K562 (cell line): ENCODE measurements around the gene TECPR1. TPM values are rescaled to one million over a fixed set of nuclear protein-coding genes. Genes with fewer than 3 reads are reported as not detected.
A peak's percentile ranks its signal among the peaks of the same experiment; 100 is the strongest.

Experiments used
- ATAC-seq: fragments of 200-7000 bp; cut with Tn5 transposase; 3 replicates; pipeline ENCODE4 v1.9.1; 2020; ENCODE audit warnings: moderate library complexity
- BruUV-seq: library from RNA; stranded (reverse); fragments of 400-500 nt; replicated peaks from 2 replicates; lab custom pipeline; 2021; lab: Mats Ljungman, UMichigan
- CTCF ChIA-PET: fragments of 300-600 bp; formaldehyde crosslinking; extraction: SDS; loops from one replicate; lab custom pipeline; 2021; ENCODE audit warnings: low intra/inter-chr PET ratio; lab: Yijun Ruan, JAX
- POLR2A ChIA-PET: fragments of 300-600, 350-650 bp; sonication (Branson Sonifier 250); formaldehyde crosslinking; extraction: SDS; loops from one replicate; lab custom pipeline; 2021; ENCODE audit warnings: antibody characterized with exemption, inconsistent platforms; lab: Yijun Ruan, JAX
- DNase-seq, 4 experiments: peaks; one replicate each; pipeline versions ENCODE4 v3.0.0 to v3.0.0-alpha.2; 2011 to 2018; ENCODE audit warnings: low spot score in 3 of 4, mixed read lengths in 3 of 4; ENCODE audit errors: extremely low read depth in 1 of 4
- FAIRE-seq: peaks from 2 replicates; lab custom pipeline; 2011; peaks lifted over from hg19 to GRCh38; lab: Jason Lieb, UNC
- H2AFZ ChIP-seq: 2 replicates; pipeline ENCODE4 v1.6.0; 2011; ENCODE audit warnings: low read depth, low read length, control low read depth, inconsistent platforms
- H3K27ac ChIP-seq: fragments of 200-600 bp; 3 replicates; pipeline ENCODE4 v1.8.0; 2011; ENCODE audit warnings: low read depth, mild to moderate bottlenecking, control low read depth, inconsistent platforms, low read length, moderate library complexity, mixed read lengths; ENCODE audit errors: extremely low read depth
- H3K27me3 ChIP-seq, 2 experiments: fragments of 300-600 bp in 1 of 2; 2 replicates in 1 of 2; 3 replicates in 1 of 2; pipeline versions ENCODE4 v1.6.0 to v1.8.0; 2011; ENCODE audit warnings: inconsistent platforms in 2 of 2, low read length in 2 of 2, mild to moderate bottlenecking in 1 of 2, mixed read lengths in 1 of 2, moderate library complexity in 1 of 2; ENCODE audit not compliant: control insufficient read depth in 2 of 2, insufficient read depth in 2 of 2
- H3K36me3 ChIP-seq: fragments of 300-600 bp; 3 replicates; pipeline ENCODE4 v1.8.0; 2011; ENCODE audit warnings: mild to moderate bottlenecking, low read length, inconsistent platforms; ENCODE audit not compliant: control insufficient read depth, insufficient read depth
- H3K4me1 ChIP-seq, 2 experiments: fragments of 200-600 bp in 1 of 2; replicated peaks in 1 of 2; 2 replicates in 1 of 2; 3 replicates in 1 of 2; pipeline versions ENCODE4 v1.5.1 to v1.8.0; 2011; ENCODE audit warnings: inconsistent platforms in 2 of 2, low read length in 2 of 2, mild to moderate bottlenecking in 1 of 2, mixed read lengths in 1 of 2, moderate library complexity in 1 of 2; ENCODE audit not compliant: control insufficient read depth in 2 of 2, insufficient read depth in 2 of 2
- H3K4me2 ChIP-seq: 2 replicates; pipeline ENCODE4 v1.6.1; 2011; ENCODE audit warnings: low read length, control low read depth, inconsistent platforms, mixed read lengths; ENCODE audit not compliant: insufficient read depth
- H3K4me3 ChIP-seq: fragments of 200-600 bp; sonication (generic), shearing (Covaris generic); 2 replicates; pipeline ENCODE4 v1.5.1; 2016; ENCODE audit warnings: control low read depth, inconsistent platforms
- H3K79me2 ChIP-seq: fragments of 200-600 bp; 3 replicates; pipeline ENCODE4 v1.8.0; 2011; ENCODE audit warnings: low read length, inconsistent platforms; ENCODE audit not compliant: control insufficient read depth, insufficient read depth
- H3K9ac ChIP-seq, 2 experiments: 2 replicates each; pipeline versions ENCODE4 v1.6.0 to v1.6.1; 2011; ENCODE audit warnings: low read depth in 2 of 2, low read length in 2 of 2, control low read depth in 1 of 2, inconsistent platforms in 1 of 2, mild to moderate bottlenecking in 1 of 2, mixed read lengths in 1 of 2; ENCODE audit not compliant: insufficient read depth in 1 of 2
- H3K9me1 ChIP-seq: one replicate; pipeline ENCODE4 v1.6.0; 2011; ENCODE audit warnings: inconsistent platforms, mild to moderate bottlenecking, low read length, moderate library complexity; ENCODE audit not compliant: control insufficient read depth, insufficient read depth
- H3K9me3 ChIP-seq: replicated peaks from 2 replicates; pipeline ENCODE4 v1.5.1; 2011; ENCODE audit warnings: low read depth, low read length, inconsistent platforms; ENCODE audit not compliant: control insufficient read depth, insufficient read depth
- H4K20me1 ChIP-seq: replicated peaks from 2 replicates; pipeline ENCODE4 v1.6.1; 2011; ENCODE audit warnings: low read length, inconsistent platforms, mixed read lengths; ENCODE audit not compliant: control insufficient read depth, insufficient read depth
- AFF4 ChIP-seq: sonication (generic); formaldehyde crosslinking; IDR thresholded peaks from 2 replicates; pipeline ENCODE4 v1.8.0; 2023; ENCODE audit warnings: mild to moderate bottlenecking, missing genetic modification reagents
- ARID4B ChIP-seq: sonication (generic); formaldehyde crosslinking; IDR thresholded peaks from 2 replicates; pipeline ENCODE4 v1.8.0; 2022; ENCODE audit warnings: mild to moderate bottlenecking, missing genetic modification reagents
- BCOR ChIP-seq: fragments of 450-650 bp; IDR thresholded peaks from 2 replicates; pipeline ENCODE4 v1.6.1; 2016
- FOSL1 ChIP-seq: fragments of 200-800 bp; sonication (Bioruptor generic); conservative IDR thresholded peaks from 2 replicates; pipeline ENCODE4 v1.6.1; 2016; ENCODE audit warnings: missing genetic modification characterization, missing compliant biosample characterization
- GTF2B ChIP-seq: IDR thresholded peaks from 2 replicates; pipeline ENCODE4 v1.6.1; 2011; ENCODE audit not compliant: insufficient read length; ENCODE audit errors: extremely low read depth
- ILK ChIP-seq: fragments of 450-650 bp; IDR thresholded peaks from 2 replicates; pipeline ENCODE4 v1.6.1; 2016; ENCODE audit warnings: missing genetic modification characterization, low read depth, mild to moderate bottlenecking, missing compliant biosample characterization, moderate library complexity, borderline replicate concordance
- NFE2 ChIP-seq: IDR thresholded peaks from 2 replicates; pipeline ENCODE4 v1.6.1; 2014; ENCODE audit warnings: antibody characterized with exemption, low read depth
- ZBTB11 ChIP-seq, 3 experiments: fragments of 200-800 bp in 1 of 3; fragments of 250-450 bp in 1 of 3; fragments of 450-650 bp in 1 of 3; sonication (Bioruptor Pico) in 1 of 3; sonication (Bioruptor generic) in 1 of 3; formaldehyde crosslinking in 1 of 3; IDR thresholded peaks; 2 replicates each; pipeline versions ENCODE4 v1.6.1 to v1.8.0; 2016 to 2022; ENCODE audit warnings: mild to moderate bottlenecking in 2 of 3, missing genetic modification characterization in 2 of 3, missing compliant biosample characterization in 1 of 3, moderate library complexity in 1 of 3
- WGBS: fragments of 100-300 bp; shearing (Covaris generic); methylation state at CpG from one replicate; pipeline ENCODE4 v1.1.6; 2016; ENCODE audit warnings: low coverage, mixed read lengths; ENCODE audit not compliant: insufficient coverage; ENCODE audit errors: missing lambda C conversion rate; 5-methylcytosine and 5-hydroxymethylcytosine counted together
- in situ Hi-C: fragments of 300-500 bp; cut with MboI; formaldehyde crosslinking; loops from 4 replicates; pipeline ENCODE4 v1.15.0; 2018; ENCODE audit warnings: inconsistent platforms, mixed read lengths
- intact Hi-C: fragments of 100-400 bp; cut with micrococcal nuclease; formaldehyde crosslinking; loops from 2 replicates; pipeline ENCODE4 v1.14.2; 2022
- polyA plus RNA-seq, 8 experiments: library from polyadenylated mRNA; depleted of rRNA in 4 of 8; stranded (reverse) in 5 of 8; unstranded in 3 of 8; fragments of >200 nt; fragmentation: Nextera tagmentation in 2 of 8; fragmentation: Illumina TruSeq in 1 of 8; extraction: Ambion mirVana in 2 of 8; extraction: Trizol in 1 of 8; gene quantifications; 2 replicates each; pipeline versions ENCODE4 v1.2.1 to v1.2.3, GENCODE V29; 2011 to 2014; ENCODE audit warnings: inconsistent platforms in 1 of 8, missing spikeins in 1 of 8
- total RNA-seq, 7 experiments: library from RNA; depleted of rRNA in 6 of 7; stranded (reverse); fragments of >200 nt in 6 of 7; fragmentation: Illumina TruSeq in 2 of 7; extraction: Trizol in 2 of 7; gene quantifications; 2 replicates each; pipeline versions ENCODE4 v1.2.1 to v1.2.3, GENCODE V29; 2011 to 2021; ENCODE audit warnings: low replicate concordance in 1 of 7

The TECPR1 gene
- total and polyA plus RNA-seq, 9 of the 15 experiments (the other 6 are each of a cell fraction or from before 2014, with no cell fraction given), result 0.17 to 15.0 (median 2.2) TPM

GRCh38 chr7:98249106-98249505 lies 2.9 kb downstream of the TECPR1 start:
- Histone ChIP-seq H3K27me3 (no peaks in the 10 kb centered on the region), H2AFZ (no peak overlapping the region), H3K9me3 (no peaks in the 10 kb centered on the region), H3K9ac (no peak overlapping the region), H3K4me3 (no peak overlapping the region), H3K9me1 (no peaks in the 10 kb centered on the region), H4K20me1 (no peaks in the 10 kb centered on the region), H3K36me3 (no peaks in the 10 kb centered on the region), H3K4me1 (peaks cover 10 to 29% of the 10 kb centered on the region in 2 experiments; a peak in 4 of 5 replicates), H3K27ac (no peak overlapping the region), H3K4me2 (no peak overlapping the region), H3K79me2 (peaks cover 13% of the 10 kb centered on the region)
- no peak for DNase-seq
- no peak for ATAC-seq
- CTCF ChIA-PET, result no interaction called here
- POLR2A ChIA-PET, result no interaction called here
- no TSS peak for BruUV-seq
- in situ Hi-C loops, result no loop called here
- intact Hi-C loops, result no loop called here
- 81% methylated on average over 6 of the region's 6 CpGs for WGBS
- FAIRE-seq, result no peak
- TF ChIP-seq AFF4 (CRISPR knock-in tag) (no peak), ARID4B (CRISPR knock-in tag) (no peak), ZBTB11 (CRISPR knock-in tag; IDR thresholded peaks at IDR 0.05) (peak in 2 of 3 experiments; percentile 28 to 44; a peak in 1 of 6 replicates), GTF2B (no peak), BCOR (no peak), NFE2 (no peak), FOSL1 (no peak), ILK (tag) (no peak)
